Stimulated activated CD8-positive, alpha-beta memory T cell treated with anti-CD3 and anti-CD28 coated beads, Interleukin-12 subunit alpha, Interleukin-12 subunit beta, amount 100 ng/mL, for 24 hours (primary cell): ENCODE results near the gene EIF4E2.

Experiments
- DNase-seq: peaks from one replicate; pipeline ENCODE4 v3.0.0-alpha.2; 2020; ENCODE audit errors: extremely low read depth

EIF4E2 gene, protein sequence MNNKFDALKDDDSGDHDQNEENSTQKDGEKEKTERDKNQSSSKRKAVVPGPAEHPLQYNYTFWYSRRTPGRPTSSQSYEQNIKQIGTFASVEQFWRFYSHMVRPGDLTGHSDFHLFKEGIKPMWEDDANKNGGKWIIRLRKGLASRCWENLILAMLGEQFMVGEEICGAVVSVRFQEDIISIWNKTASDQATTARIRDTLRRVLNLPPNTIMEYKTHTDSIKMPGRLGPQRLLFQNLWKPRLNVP

DNA sequence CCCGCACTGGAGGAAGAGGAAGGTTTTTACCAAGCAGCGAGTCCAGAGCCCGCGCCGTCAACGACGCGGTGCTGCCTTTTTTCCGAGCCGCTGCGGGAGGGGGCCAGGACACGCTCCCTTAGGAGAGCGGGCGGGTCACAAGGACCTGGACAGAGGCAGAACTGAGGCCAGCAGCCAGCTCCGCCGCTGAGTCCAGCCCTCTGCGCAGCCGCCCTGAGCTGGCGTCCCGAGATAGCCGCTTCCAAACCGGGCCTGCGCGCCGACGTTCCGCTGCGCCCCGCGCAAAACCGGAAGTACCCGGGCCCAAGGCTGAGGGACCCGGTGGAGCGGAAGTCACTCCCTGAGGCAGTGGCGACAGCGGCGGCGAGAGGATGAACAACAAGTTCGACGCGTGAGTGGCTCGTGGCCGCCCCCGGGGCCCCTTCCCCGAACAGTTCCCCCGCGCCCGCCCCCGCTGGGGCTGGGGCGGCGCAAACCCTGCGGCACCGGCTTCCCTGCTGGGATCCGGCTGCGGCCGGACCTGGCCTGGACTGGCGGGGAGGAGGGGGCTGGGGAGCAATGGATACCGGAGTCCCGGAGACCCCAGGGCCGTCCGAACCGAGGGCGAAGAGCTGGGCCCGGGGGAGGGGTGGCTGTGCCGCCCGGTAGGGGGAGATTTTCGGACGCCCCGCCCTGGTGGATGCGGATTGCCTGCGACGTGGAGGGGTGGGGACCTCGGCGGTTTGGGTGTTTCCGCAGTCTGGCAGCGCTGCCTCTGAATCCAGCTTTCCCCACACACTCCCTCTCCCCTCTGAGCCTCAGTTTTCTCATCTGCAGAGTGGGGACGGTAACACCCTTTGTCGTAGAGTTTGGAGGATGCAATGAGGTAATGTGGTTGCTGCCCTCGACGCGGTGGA lies at the start of gene EIF4E2, which contains the start of gene TIGD1:
EIF4E2 (plus strand) TSS at position 336 of the 896 bp plus-strand sequence; CDS start at position 372, 36 bp downstream.
TIGD1 (minus strand) TSS at position 204 of the 896 bp plus-strand sequence. CDS start 675 bp downstream, outside the sequence.
- DNase-seq = peak; percentile 78

DNA sequence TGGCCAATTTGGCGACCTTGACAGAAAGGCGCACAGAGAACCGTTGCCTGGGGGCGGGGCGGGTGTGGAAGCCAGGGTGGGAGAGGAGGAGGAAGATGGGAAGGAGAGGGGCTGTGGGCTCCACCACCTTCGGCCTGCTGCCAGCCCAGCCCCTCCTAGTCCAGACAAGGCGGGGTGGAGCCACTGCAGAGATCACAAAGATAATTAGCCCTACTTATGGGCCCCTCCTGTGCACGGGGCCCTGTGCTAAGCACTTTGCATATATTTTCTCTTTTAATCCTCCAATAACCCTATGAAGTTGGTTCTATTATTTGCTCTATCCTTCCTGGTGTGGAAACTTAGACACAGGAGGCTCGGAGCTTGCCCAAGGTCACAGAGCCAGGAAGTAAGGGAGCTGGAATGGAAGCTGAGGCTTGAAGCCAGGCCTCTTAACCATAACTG lies 49.1 kb upstream of the EIF4E2 start:
- no peak for DNase-seq

GRCh38 chr2:232501794-232502390 lies 48.6 kb upstream of the EIF4E2 start:
- DNase-seq = no peak

DNA sequence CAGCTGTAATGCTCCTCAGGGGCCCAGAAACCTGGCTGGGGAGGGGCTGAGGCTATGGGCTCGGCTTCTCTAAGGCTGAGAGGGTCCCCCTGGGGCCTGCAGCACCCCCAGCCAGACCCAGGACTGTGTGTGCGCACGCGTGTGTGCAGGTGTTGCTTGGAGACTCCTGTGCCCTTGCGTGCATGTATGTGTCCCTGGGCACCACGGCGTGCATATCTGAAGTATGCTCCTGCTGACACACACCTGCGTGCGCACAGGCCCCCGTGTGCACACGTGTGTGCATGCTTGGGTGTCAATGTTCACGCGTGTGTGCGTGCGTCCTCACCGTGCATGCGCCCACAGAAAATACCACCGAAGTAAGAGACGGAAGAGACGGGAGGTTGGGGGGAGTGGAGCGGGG lies 48.0 kb upstream of the EIF4E2 start:
- no peak for DNase-seq

DNA sequence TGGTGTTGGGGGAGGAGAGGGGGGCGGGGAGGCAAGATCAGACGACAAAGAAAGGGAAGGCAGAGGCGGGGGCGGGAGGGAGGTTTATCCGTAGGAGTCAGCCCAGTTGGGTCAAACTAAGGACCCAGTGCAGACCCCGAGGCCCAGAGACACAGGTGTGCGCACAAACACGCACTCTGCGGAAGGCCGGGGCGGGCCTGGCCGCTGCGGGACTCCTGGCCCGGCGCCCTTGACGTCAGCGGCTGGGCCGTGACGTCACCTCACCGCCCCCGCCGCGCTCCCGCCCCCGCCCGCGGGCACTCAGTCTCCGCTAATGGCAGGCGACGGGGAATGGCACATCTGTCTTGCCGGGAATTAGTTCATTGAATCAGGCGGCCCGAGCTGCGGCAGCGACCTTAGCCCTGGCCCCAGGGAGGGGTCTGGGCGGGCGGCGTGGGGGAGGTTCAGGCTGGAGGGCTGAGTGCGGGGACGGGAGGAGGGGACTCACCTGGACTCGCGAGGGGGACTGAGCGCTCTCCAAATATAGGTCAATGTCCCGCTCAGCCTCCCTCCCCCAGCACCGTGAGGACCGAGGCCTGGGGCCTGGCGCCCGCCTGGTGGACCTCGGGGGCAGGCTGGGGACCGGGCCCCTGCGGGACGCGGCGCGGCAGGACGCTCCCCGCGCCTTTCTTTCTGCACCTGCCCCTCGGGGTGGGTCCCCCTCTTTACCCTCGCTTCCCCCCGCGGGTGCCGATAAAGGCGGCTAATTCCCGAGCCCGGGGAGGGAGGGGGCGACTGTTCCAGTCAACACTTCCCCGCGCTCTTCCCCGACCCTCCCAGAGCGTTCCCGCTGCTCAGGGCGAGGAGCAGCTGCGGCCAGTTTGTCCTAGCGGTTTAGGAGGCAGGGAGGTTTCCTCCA lies 47.3 kb upstream of the EIF4E2 start:
- no peak for DNase-seq

DNA sequence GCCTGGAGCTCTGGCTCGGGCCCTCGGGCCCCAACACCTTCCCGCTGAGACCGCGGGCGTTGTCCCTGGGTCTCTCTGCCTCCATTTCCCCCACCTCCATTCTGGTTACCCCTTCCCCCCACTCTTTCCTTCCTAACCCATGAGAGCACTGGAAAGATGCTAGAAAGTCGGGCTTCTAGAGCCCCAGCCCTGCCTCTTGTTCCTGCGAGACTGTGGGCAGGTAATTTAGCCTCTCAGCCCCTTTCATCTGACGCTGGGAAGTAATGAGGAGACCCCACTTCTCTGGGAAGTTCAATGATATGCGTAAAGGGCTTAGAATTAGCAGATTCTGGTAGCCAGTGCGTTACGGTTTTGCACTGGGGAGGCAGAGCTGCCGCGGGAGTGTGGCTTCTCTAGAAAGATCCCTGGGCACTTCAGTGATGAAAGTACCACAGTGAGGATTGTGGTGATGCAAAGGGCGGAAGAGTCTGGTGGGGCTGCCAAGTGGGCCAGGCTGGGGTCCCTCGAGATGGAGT lies 46.6 kb upstream of the EIF4E2 start:
- no peak for DNase-seq

DNA sequence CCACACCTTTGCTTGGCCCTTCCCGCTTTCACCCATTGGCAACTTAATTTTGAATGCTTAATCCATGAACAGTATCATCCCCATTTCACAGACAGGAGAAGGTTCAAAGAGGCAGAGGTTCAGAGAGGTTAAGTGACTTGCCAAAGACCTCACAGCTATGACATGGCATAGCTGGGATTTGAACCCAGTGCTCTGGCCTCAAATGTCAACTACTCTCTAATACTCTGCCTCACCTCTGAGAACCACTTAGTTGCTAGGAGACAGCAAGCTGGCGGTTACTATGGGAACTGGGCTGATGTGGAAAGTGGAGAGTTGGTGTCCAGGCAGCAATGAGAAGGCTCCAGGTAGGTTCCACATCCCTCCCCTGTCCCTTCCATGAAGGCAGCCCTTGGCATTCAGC lies 46.1 kb upstream of the EIF4E2 start:
- no peak for DNase-seq

DNA sequence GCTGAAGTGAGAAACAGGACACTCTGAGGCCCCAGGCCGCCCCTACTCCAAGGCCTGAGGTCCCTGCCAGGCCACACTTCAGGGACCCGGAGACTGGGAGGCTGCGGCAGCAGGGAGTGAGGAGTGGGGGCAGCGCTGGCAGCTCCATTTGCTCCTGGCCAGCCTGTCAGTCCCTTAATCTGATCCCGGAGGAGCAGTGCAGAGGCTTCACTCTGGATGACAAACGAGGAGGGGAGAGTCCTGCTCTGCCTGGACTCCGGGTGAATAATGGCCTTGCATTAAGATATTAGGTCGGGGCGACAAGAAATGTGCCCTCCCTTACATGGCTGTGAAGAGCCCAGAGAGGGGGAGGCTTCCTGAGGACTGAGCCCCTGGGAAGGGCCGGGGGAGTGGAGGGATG lies 44.6 kb upstream of the EIF4E2 start:
- no peak for DNase-seq

DNA sequence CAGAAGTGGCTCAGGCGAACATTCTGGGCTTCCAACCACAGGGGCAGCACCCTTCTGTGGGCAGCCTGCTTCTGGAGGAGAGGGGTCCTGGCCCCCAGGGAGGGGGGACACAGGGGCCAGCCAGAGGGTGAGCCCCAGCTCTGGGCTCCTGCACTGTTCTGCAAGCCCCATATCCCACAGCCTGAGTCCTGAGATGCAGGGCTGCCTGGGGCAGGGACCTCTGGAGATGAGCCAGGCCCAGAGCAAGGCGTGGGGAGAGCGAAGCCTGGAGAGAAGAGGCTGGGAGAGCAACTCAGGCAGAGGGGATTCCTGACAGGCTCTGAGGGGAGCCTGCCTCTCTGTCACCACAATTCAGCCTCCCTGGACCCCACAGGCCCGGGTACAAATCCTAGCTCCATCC lies 43.8 kb upstream of the EIF4E2 start:
- no peak for DNase-seq

GRCh38 chr2:232508251-232508650 lies 42.2 kb upstream of the EIF4E2 start:
- no peak for DNase-seq

DNA sequence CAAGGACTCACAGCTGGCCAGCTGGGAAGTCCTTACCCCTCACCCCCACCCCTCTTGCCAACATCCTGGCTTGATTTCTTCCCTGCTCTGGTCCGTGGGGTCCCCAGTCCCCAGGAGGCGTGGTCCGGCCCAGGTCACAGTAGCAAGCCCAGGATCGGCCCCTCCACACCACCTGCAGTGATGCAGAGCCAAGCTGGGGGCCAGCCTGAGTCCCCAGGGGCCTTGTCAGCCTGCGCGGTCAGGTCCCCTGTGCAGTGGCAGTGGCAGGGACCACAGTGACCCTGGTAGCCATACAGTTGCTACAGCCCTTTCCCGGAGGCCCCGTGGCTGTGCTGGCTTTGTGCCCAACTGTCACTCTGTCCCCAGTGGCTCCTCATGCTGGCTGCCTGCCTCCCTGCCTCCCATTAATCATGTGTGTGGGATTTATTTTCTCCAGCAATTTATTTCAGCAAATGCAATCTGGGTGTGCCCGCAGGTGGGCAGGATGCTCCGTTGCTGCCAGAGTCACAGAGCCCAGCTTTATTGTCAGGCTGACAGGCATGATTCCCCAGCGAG lies 39.1 kb upstream of the EIF4E2 start:
- no peak for DNase-seq

GRCh38 chr2:232512602-232513001 lies 37.9 kb upstream of the EIF4E2 start:
- DNase-seq = no peak

GRCh38 chr2:232513353-232513752 lies 37.1 kb upstream of the EIF4E2 start:
- no peak for DNase-seq

- no peak for DNase-seq
These were observed 34.9 kb upstream of the EIF4E2 start for GRCh38 chr2:232515639-232516038.

DNA sequence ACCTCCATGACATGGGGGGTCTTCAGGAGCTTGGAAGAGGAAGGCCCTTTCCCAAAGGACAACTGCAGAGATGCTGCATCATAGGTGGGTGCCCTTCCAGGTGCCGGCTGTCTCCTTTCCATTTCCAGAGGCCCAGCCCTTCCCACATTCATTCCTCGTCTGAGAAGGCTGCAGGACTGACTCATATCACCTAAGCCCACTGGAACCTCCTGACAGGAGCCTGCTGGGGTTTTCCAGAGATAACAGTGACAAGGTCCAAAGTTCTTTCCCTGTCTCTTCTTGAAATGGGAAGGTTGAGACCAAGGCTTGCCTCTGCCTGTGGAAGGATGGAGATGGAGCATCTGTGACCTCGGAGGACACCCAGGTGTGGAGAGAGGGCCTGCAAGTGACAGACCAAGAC lies 33.9 kb upstream of the EIF4E2 start:
- no peak for DNase-seq

- DNase-seq = no peak
These were observed 31.6 kb upstream of the EIF4E2 start for GRCh38 chr2:232518844-232519243.

GRCh38 chr2:232519581-232520438 lies 30.7 kb upstream of the EIF4E2 start, which contains the start of gene PRSS56:
Gene PRSS56, plus strand, starts transcription at chr2:232520388. Its CDS starts 211 bp downstream, at chr2:232520599.
- no peak for DNase-seq

GRCh38 chr2:232520489-232520888 lies 30.0 kb upstream of the EIF4E2 start:
- no peak for DNase-seq

GRCh38 chr2:232521098-232521497 lies 29.4 kb upstream of the EIF4E2 start:
- DNase-seq = no peak
